ENCODE results near the gene ADAMTSL3. TPM values are rescaled to one million over a fixed set of nuclear protein-coding genes. Genes with fewer than 3 reads are reported as not detected.
"Not testable (repeated sequence)": the region's sequence is repeated elsewhere in the genome, so short reads cannot be mapped to it uniquely, and the experiment has no call there.

ADAMTSL3 gene
- total RNA-seq, 1 donor from 2014 or later, result 0.64 TPM

GRCh38 chr15:83697716-83698115, 43.8 kb downstream of the ADAMTSL3 start:
- Mint-ChIP-seq H3K27ac (ENCODE audit: unreplicated experiment) (no peak overlapping the region), H3K4me3 (ENCODE audit: unreplicated experiment) (no peak overlapping the region), H3K4me1 (ENCODE audit: unreplicated experiment) (peaks cover 7% of the 10 kb centered on the region), H3K27me3 (ENCODE audit: unreplicated experiment) (peaks cover 2% of the 10 kb centered on the region), H3K9me3 (ENCODE audit: unreplicated experiment) (no peaks in the 10 kb centered on the region), H3K36me3 (ENCODE audit: low read depth, unreplicated experiment) (no peaks in the 10 kb centered on the region)
- TF ChIP-seq CTCF (IDR thresholded peaks at IDR 0.05; ENCODE audit: unreplicated experiment), result no peak
- DNase-seq (ENCODE audit: low spot score), result no peak

GRCh38 chr15:83698294-83698693, 44.4 kb downstream of the ADAMTSL3 start:
- no peak overlapping the region for H3K27ac Mint-ChIP-seq (ENCODE audit: unreplicated experiment)
- DNase-seq (ENCODE audit: low spot score), result no peak
- peaks cover 7% of the 10 kb centered on the region for H3K4me1 Mint-ChIP-seq (ENCODE audit: unreplicated experiment)
- H3K27me3 Mint-ChIP-seq (ENCODE audit: unreplicated experiment), result peaks cover 2% of the 10 kb centered on the region
- no peaks in the 10 kb centered on the region for H3K9me3 Mint-ChIP-seq (ENCODE audit: unreplicated experiment)
- H3K36me3 Mint-ChIP-seq (ENCODE audit: low read depth, unreplicated experiment), result no peaks in the 10 kb centered on the region
- TF ChIP-seq CTCF (IDR thresholded peaks at IDR 0.05; ENCODE audit: unreplicated experiment), result no peak
- no peak overlapping the region for H3K4me3 Mint-ChIP-seq (ENCODE audit: unreplicated experiment)

GRCh38 chr15:83699028-83699427, 45.1 kb downstream of the ADAMTSL3 start:
- Mint-ChIP-seq H3K36me3 (ENCODE audit: low read depth, unreplicated experiment) (no peaks in the 10 kb centered on the region), H3K27me3 (ENCODE audit: unreplicated experiment) (peaks cover 2% of the 10 kb centered on the region), H3K4me3 (ENCODE audit: unreplicated experiment) (no peak overlapping the region), H3K27ac (ENCODE audit: unreplicated experiment) (no peak overlapping the region), H3K4me1 (ENCODE audit: unreplicated experiment) (peaks cover 5% of the 10 kb centered on the region), H3K9me3 (ENCODE audit: unreplicated experiment) (no peaks in the 10 kb centered on the region)
- no peak for DNase-seq (ENCODE audit: low spot score)
- no peak for TF ChIP-seq CTCF (IDR thresholded peaks at IDR 0.05; ENCODE audit: unreplicated experiment)

- no peak for DNase-seq (ENCODE audit: low spot score)
- no peaks in the 10 kb centered on the region for H3K9me3 Mint-ChIP-seq (ENCODE audit: unreplicated experiment)
- H3K4me3 Mint-ChIP-seq (ENCODE audit: unreplicated experiment), result no peak overlapping the region
- TF ChIP-seq CTCF (IDR thresholded peaks at IDR 0.05; ENCODE audit: unreplicated experiment), result no peak
- H3K4me1 Mint-ChIP-seq (ENCODE audit: unreplicated experiment), result no peaks in the 10 kb centered on the region
- H3K27me3 Mint-ChIP-seq (ENCODE audit: unreplicated experiment), result peaks cover 2% of the 10 kb centered on the region
- H3K27ac Mint-ChIP-seq (ENCODE audit: unreplicated experiment), result no peak overlapping the region
- H3K36me3 Mint-ChIP-seq (ENCODE audit: low read depth, unreplicated experiment), result no peaks in the 10 kb centered on the region
Observed at GRCh38 chr15:83700082-83700481, 46.2 kb downstream of the ADAMTSL3 start.

- not testable (repeated sequence) for H3K9me3 Mint-ChIP-seq (ENCODE audit: unreplicated experiment); H3K27ac Mint-ChIP-seq (ENCODE audit: unreplicated experiment); H3K36me3 Mint-ChIP-seq (ENCODE audit: low read depth, unreplicated experiment)
Observed at GRCh38 chr15:83702314-83702713, 48.4 kb downstream of the ADAMTSL3 start.

GRCh38 chr15:83708328-83708727, 54.4 kb downstream of the ADAMTSL3 start:
- H3K9me3 Mint-ChIP-seq (ENCODE audit: unreplicated experiment), result no peaks in the 10 kb centered on the region
- H3K27ac Mint-ChIP-seq (ENCODE audit: unreplicated experiment), result no peak overlapping the region
- TF ChIP-seq CTCF (IDR thresholded peaks at IDR 0.05; ENCODE audit: unreplicated experiment), result no peak
- H3K4me3 Mint-ChIP-seq (ENCODE audit: unreplicated experiment), result no peak overlapping the region
- no peaks in the 10 kb centered on the region for H3K4me1 Mint-ChIP-seq (ENCODE audit: unreplicated experiment)
- no peaks in the 10 kb centered on the region for H3K36me3 Mint-ChIP-seq (ENCODE audit: low read depth, unreplicated experiment)
- H3K27me3 Mint-ChIP-seq (ENCODE audit: unreplicated experiment), result no peaks in the 10 kb centered on the region
- no peak for DNase-seq (ENCODE audit: low spot score)

More at GRCh38 chr15:83702314-83702713, 48.4 kb downstream of the ADAMTSL3 start:
- not testable (repeated sequence) for DNase-seq (ENCODE audit: low spot score); H3K4me1 Mint-ChIP-seq (ENCODE audit: unreplicated experiment); H3K4me3 Mint-ChIP-seq (ENCODE audit: unreplicated experiment); H3K27me3 Mint-ChIP-seq (ENCODE audit: unreplicated experiment)
